Prostate gland (tissue), 2 donors: ENCODE measurements around the gene PAPPA2.

ENCODE experiments used
- CTCF ChIP-seq, 4 experiments: fragments of 200-600 bp in 2 of 4; fragments of 450-650 bp in 2 of 4; sonication (generic) in 2 of 4; IDR thresholded peaks; 1 replicate in 3 of 4; 2 replicates in 1 of 4; pipeline ENCODE4 v1.5.1; 2016 to 2019; ENCODE audit warnings: antibody characterized with exemption in 4 of 4, mild to moderate bottlenecking in 2 of 4, moderate library complexity in 2 of 4
- POLR2A ChIP-seq: fragments of 450-650 bp; IDR thresholded peaks from one replicate; pipeline ENCODE4 v1.6.1; 2016; ENCODE audit warnings: antibody characterized with exemption, mild to moderate bottlenecking

DNA sequence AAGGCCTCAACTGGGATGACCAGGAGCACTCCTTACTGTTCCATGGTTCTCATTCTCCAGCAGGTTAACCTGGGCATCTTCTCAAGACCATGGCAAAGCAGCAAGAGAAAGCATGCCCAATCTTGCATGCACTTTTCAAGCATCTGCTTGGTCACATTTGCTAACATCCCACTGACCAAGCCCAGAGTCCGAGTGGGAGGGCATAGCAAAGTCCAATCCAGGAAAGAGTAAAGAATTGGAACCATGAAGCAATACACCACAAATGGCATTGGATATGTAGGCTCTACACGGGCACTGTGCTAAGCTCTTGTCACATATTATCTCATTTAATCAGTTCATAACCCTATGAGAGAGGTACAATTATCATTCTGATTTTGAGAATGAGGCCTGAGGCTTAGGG, 73.6 kb downstream of the PAPPA2 start:
- TF ChIP-seq CTCF (IDR thresholded peaks at IDR 0.05): no peak
- TF ChIP-seq POLR2A: no peak
